Stimulated activated CD4-positive, alpha-beta T cell treated with anti-CD3 and anti-CD28 coated beads, Interleukin-12 subunit alpha, Interleukin-12 subunit beta, amount 100 ng/mL, for 4 hours (primary cell): Measurements from ENCODE around the gene ZNF681.
"Not testable (repeated sequence)": the region's sequence is repeated elsewhere in the genome, so short reads cannot be mapped to it uniquely, and the experiment has no call there.

Source experiments
- DNase-seq: peaks from one replicate; pipeline ENCODE4 v3.0.0-alpha.2; 2020

The ZNF681 gene

DNA sequence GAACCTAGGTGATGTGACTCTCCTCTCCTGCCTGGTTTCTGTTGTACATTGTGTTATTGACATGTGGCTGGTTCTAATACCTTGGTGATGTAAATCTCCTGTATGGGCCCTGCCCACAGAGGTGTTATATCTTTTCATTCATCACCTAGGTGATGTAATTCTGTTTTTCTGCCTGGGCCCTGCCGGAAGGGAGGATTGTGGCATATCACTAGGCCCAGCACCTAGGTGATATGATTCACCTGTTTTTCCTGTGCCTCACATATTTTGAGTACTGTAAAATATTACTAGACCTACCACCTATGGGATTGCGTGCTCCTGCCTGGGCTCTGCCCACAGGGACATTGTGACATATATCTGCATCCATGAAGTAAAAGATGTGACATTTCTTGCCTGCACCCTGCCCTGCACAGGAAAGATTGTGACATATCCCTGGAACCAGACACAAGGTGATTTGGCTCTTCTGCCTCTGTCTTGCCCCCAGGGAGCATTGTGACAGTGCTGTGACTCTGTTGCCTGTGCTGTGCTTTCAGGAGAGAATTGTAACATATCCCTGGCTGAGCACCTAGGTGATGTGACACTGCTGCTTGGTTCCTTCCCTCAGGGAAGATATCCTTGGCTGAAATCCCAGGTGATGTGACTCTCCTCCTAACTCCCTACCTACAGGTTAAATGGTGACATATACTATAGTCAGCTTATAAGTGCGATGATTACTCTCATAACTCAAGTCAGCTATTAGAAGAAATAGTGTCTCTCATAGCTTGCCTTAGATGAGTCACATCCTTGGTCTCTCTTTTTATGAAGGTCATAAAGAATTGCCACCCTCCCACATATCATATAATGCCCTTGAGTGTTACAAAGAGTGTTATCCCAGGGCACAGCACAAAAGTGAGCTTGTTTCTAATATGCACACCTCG is 13.3 kb upstream of the ZNF681 start:
- DNase-seq = no peak

DNA sequence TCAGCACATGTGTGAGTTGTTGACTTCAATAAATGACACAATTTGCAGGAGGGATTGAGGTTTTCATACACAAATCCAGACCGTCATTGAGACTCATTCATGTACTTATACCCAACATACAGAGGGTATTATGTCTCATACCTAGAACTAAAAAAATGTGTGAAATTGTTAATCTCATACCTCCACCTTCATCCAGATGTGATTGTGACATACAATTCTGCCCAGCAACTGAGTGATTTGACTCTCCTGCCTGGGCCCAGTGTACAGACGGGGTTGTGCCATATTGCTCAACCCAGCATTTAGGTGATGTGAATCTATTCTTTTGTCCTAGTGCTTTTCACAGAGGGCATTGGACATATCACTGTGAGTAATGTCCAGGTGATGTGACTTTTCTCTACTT is 12.6 kb upstream of the ZNF681 start:
- DNase-seq = no peak

DNA sequence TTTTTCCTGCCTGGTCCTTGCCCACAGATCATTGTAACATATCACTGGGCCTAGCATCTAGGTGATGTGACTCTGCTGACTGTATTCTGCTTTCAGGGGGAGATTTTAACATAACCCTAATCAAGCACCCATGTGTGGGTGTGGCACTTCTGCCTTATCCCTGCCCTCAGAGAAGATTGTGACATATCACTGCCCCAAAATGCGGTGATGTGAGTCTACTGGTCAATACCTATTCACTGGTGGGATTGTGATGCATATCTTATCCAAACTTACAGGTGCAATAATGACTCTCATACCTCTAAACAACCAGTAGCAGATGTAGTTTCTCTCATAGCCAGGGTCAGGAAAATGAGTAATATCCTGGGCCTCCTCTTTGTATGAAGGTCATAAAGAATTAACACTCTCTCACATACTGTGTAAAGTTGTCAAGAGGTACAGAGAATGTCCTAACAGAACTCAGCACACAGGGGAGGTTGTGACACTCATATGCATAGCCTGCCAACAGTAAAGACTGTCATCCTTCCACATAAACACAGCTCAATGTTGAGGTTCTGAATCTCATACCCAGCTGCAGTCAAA is 12.1 kb upstream of the ZNF681 start:
- DNase-seq = no peak

DNA sequence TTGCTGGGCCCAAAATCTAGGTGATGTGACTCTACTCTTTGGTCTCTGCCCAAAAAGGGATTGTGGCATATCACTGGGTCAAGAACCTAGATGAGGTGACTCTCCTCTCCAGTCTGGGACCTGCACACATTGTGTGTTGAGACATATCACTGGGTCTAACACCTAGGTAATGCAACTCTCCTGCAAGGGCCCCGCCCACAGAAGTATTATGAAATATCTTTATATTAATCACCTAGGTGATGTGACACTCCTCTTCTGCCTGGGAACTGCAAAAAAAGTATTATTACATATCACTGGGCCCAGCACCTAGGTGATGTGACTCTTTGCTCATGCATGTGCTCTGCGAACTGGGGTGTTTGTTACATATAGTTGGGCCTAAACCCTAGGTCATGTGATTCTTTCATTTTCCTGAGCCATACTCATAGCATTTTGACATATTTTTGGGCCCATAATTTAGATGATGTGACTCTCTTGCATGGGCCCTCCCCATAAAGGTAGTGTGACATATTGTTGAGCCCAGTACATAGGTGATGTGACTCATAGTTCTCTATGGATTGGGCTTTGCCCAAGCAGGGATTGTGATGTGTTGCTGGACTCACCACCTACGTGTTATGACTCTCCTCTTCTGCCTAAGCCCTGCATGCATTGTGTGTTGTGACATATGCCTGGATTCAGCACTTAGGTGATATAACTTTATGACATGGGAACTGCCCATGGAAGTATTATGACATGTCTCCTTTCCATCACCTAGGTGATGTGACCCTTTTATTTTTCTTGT is 11.2 kb upstream of the ZNF681 start:
- no peak for DNase-seq

DNA sequence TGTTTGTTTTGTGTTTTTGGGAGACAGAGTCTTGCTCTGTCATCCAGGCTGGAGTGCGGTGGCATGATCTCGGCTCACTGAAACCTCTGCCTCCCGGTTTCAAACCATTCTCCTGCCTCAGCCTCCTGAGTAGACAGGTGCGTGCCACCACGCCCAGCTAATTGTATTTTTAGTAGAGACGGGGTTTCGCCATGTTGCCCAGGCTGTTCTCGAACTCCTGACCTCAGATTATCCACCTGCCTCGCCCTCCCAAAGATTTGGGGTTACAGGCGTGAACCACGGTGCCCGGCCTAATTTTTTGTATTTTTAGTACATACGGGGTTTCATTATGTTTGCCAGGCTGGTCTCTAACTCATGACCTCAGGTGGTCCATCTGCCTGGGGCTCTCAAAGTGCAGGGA is 8.3 kb upstream of the ZNF681 start:
- no peak for DNase-seq

DNA sequence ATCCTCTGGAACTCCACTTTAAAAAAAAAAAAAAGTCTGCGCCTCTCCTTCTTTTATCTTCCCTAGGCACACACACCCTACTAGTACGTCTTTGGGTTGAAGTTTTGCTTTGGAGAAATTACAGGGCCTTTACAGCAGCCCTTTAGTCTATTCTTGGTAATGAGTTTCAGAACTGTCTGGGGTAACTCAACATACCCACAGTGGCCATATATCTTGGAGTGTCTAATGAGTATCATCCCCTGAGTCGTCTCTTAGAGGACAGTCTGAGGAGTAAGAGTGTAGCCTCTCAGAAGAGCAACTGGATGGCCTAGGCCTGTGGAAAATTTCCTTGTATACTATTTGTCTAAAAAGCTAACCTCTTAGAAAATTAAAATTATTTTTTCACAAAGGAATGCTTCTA is 6.1 kb upstream of the ZNF681 start:
- DNase-seq = no peak

DNA sequence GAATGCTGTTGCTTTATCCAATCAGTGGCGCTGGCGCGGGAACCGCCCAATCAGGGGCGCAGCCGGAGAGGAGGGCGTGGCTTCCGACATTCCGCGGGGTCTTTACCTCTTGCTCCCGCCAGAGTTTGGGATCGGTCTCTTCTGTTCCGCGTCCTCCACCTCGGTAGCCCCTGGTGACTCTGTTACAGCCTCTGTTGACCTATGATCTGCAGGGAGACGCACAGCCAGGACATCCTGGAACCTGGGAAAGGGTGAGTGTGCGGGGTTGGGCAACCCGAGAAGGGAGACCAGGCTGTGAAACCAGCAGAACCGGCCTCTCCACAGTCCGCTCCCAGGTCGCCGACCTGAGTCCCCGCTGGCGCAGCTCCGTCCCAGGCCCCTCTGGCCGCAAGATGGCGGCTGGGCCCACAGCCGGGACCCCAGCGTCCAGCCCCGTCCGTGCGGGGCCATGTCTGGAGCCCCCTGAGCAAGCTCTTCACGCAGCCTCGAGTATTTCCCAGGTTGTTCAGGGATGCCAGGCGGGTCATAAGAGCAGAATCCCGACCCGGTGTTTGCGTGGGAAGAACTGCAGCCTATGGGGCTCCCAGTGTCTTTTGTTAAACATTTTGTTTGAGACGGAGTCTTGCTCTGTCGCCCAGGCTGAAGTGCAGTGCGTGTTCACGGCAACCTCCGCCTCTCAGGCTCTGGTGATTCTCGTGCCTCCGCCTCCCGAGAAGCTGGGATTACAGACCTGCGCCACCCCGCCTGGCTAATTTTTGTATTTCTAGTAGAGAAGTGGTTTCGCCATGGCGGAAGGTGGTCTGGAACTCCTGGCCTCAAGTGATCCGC is 4.4 kb upstream of the ZNF681 start:
- peak; percentile 77 for DNase-seq

DNA sequence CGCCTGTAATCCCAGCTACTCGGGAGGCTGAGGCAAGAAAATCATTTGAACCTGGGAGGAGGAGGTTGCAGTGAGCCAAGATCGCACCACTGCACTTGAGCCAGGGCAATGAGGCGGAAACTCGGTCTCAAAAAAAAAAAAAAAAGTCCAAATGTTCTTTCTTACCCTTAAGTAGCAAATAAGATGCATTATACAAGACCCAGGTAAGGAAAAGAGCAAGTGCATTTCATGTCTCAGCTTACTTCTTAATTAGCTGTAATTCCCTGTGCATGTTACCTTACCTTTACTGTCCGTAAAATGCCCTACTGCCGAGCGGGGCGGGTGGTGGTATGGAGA is 3.8 kb upstream of the ZNF681 start:
- DNase-seq = no peak

DNA sequence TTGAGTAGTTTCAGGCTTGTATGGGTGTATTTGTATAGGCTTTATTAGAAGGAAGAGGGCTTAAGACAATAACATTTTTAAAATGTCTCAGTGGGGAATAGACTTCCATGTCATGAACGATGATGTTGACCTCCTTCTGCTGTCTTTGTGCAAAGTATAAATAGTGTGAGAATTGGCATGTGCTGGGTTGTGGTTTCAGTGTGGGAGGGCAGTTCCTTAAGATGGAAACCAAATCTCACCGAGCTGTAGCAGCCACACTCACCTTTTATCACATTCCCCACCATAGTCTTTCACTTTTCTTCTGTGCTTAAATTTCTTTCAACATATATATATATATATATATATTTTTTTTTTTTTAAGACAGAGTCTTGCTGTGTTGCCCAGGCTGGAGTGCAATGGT is 1.6 kb upstream of the ZNF681 start:
- DNase-seq = not testable (repeated sequence)

DNA sequence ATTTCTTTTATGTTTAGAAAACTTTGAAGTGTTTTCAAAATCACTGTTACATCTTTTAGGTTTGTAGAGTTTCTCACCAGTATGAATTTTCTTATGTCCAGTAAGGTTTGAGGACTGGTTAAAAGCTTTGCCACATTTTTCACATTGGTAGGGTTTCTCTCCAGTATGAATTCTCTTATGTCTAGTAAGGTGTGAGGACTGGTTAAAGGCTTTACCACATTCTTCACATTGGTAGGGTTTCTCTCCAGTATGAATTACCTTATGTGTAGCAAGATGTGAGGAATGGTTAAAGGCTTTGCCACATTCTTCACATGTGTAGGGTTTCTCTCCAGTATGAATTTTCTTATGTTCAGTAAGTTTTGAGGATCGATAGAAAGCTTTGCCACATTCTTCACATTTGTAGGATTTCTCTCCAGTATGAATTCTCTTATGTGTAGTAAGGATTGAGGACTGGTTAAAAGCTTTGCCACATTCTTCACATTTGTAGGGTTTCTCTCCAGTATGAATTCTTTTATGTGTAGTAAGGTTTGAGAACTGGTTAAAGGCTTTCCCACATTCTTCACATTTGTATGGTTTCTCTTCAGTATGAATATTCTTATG is 15.0 kb downstream of the ZNF681 start:
- not testable (repeated sequence) for DNase-seq

DNA sequence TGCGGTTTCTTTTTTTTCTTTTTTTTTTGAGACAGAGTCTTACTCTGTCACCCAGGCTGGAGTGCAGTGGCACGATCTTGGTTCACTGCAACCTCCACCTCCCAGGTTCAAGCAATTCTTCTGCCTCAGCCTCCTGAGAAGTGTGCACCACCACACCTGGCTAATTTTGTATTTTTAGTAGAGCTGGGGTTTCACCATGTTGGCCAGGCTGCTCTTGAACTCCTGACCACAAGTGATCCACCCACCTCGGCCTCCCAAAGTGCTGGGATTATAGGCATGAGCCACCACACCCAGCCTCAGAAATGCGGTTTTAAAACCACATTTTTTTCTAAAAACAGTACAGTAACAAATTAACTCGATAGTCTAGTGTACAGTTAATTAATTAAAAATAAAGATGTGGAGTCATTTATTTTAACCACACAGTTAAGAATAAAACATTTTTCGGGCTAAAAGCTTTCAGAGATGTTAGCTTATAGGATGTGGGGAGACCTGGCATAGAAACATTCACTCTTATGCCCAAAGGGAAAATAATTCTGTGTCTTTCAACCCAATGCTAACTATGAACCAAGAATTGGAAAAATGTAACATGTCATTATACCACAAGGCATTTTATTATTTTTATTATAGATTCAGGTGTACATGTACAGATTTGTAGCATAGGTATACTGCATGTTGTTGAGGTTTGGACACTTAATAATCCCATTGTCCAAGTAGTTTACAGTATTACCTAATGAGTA is 27.8 kb downstream of the ZNF681 start:
- not testable (repeated sequence) for DNase-seq

DNA sequence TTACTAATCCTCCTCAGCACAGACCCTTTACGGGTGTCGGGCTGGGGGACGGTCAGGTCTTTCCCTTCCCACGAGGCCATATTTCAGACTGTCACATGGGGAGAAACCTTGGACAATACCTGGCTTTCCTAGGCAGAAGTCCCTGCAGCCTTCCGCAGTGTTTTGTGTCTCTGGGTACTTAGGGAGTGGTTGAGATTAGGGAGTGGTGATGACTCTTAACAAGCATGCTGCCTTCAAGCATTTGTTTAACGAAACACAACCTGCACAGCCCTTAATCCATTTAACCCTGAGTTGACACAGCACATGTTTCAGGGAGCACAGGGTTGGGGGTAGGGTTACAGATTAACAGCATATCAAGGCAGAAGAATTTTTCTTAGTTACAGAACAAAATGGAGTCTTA is 34.5 kb downstream of the ZNF681 start:
- not testable (repeated sequence) for DNase-seq

DNA sequence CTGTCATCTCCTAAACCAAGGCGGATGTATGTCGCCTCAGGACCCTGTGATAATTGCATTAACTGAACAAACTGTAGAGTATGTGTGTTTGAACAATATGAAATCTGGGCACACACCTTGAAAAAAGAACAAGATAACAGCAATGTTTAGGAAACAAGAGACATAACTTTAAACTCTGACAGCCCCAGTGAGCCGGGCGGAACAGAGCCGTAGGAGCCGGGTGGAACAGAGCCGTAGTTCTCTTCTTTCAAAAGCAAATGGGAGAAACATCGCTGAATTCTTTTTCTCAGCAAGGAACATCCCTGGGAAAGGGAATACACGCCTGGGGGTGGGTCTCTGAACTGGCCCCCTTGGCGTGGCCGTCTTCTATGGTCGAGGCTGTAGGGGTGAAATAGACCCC is 39.9 kb downstream of the ZNF681 start:
- DNase-seq = no peak

DNA sequence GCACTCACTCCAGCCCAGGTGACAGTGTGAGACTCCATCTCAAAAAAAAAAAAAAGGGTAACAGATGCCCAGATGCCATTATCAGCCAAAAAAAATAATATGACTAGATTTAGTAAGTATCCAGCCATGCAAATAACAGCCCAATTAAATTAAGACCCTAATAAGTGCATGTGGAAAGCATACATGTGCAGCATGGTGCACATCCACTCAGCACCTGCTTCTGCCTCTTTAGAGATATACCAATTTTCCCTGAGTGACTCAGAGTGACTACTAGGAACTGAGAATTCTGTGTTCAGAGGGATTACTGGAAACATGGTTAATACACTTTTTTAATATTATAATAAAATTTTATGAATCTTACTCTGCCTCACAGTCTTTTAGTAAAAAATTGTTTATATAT is 41.9 kb downstream of the ZNF681 start:
- no peak for DNase-seq

DNA sequence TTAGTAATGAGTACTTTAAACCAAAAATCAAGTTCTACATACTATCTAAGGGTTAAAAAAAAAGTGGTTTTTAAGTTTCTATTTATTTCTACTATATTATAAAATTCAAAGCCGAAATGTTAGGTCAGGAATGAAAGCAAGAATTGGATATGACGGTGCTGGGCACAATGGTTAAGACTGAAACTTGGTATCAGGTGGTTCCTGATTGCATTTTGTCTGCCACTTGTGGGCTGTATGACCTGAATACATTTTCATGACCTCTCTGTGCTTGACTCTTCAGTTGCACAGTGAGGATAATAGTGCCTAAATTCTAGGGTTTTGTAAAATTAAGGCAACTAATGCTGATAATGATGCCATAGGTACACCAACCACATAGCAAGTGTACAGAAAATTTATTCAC is 49.3 kb downstream of the ZNF681 start:
- no peak for DNase-seq

DNA sequence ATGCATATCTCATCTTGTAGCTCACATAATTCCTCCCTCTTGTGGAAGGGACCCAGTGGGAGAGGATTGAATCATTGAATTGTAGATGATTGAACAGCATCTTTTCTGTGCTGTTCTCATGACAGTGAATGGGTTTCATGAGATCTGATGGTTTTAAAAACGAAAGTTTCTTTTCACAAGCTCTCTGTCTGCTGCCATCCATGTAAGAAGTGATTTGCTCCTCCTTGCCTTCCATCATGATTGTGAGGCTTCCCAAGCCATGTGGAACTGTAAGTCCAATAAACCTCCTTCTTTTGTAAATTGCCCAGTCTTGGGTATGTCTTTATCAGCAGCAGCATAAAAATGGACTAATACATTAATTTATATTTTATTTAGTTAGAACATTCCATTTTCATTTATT is 52.0 kb downstream of the ZNF681 start:
- no peak for DNase-seq

DNA sequence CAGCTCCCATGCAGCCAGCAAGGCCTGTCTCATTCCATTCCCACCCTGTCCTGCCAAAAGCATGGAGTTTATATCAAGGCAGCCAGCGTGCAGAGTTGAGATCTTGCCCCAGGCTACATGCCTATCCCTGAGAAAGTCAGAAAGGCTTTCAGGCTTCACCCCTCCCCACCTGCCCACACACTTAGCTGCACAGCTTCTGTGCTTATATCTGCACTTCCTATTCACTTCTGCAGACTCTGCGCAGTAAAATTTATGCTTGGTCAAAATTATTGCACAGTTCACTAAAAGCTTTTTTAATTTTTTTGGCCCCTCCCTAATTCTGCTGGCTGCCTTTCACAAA is 59.2 kb downstream of the ZNF681 start:
- no peak for DNase-seq

DNA sequence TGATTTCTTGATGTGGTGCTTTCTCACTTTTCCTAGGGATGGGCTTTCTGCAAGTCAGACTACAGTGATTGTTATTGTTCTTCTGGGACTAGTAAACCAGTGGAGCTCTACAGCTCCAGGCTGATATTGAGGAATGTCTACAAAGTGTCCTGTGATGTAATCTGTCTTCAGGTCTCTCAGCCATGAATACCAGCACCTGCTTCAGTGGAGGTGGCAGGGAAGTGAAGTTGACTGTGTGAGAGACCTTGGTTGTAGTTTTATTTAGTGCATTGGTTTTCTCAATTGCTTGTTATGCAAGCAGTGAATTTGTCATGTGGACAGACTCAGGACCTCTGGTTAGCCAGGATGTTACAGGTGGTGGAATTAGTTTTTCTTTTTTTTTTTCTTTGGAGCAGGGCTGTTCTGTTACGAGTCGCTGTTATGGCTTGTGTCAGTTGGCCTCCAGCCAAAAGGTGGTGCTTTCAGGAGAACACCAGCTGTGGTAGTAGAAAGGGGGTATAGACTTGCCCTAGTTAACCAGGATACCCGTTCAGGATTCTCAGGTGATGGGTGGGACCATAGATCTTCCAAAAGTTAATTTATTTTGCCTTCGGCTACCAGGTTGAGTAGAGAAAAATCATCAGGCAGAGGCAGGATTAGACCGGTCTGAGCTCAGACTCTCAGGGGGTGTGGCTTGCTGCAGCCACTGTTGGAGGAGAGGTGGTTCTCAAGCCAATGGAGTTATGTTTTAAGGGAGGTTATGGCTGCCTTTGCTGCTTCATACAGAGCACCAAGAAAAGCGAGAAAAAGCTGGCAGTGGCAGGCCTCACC is 59.8 kb downstream of the ZNF681 start:
- no peak for DNase-seq

DNA sequence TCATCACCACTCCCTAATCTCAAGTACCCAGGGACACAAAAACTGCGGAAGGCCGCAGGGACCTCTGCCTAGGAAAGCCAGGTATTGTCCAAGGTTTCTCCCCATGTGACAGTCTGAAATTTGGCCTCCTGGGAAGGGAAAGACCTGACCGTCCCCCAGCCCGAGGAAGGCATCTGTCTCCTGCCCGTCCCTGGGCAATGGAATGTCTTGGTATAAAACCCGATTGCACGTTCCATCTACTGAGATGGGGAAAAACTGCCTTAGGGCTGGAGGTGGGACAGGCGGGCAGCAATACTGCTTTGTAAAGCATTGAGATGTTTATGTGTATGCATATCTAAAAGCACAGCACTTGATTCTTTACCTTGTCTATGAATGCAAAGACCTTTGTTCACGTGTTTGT is 65.8 kb downstream of the ZNF681 start:
- not testable (repeated sequence) for DNase-seq
